HEK293 (cell line): ENCODE measurements around the gene SKI.

ENCODE experiments used
- CTCF ChIP-seq: fragments of 450-650 bp; formaldehyde crosslinking; IDR thresholded peaks from 2 replicates; pipeline ENCODE4 v1.5.1; 2016; ENCODE audit warnings: missing biosample characterization, missing genetic modification characterization
- SP2 ChIP-seq: fragments of 450-650 bp; formaldehyde crosslinking; IDR thresholded peaks from 2 replicates; pipeline ENCODE4 v1.5.1; 2016; ENCODE audit warnings: missing biosample characterization, missing genetic modification characterization
- SP7 ChIP-seq: fragments of 450-650 bp; formaldehyde crosslinking; IDR thresholded peaks from 2 replicates; pipeline ENCODE4 v1.5.1; 2016; ENCODE audit warnings: missing biosample characterization, missing genetic modification characterization
- TCF7L2 ChIP-seq: IDR thresholded peaks from 2 replicates; pipeline ENCODE4 v1.6.1; 2011; ENCODE audit warnings: low read depth, mild to moderate bottlenecking, inconsistent platforms, low read length, moderate library complexity, borderline replicate concordance
- ZNF121 ChIP-seq: fragments of 450-650 bp; formaldehyde crosslinking; IDR thresholded peaks from 2 replicates; pipeline ENCODE4 v1.5.1; 2016; ENCODE audit warnings: missing biosample characterization, missing genetic modification characterization
- ZNF184 ChIP-seq: fragments of 450-650 bp; IDR thresholded peaks from 2 replicates; pipeline ENCODE4 v1.5.1; 2018; ENCODE audit warnings: missing biosample characterization, mild to moderate bottlenecking, missing genetic modification characterization
- ZNF24 ChIP-seq: fragments of 450-650 bp; formaldehyde crosslinking; IDR thresholded peaks from 2 replicates; pipeline ENCODE4 v1.5.1; 2016; ENCODE audit warnings: missing biosample characterization, missing genetic modification characterization
- ZNF302 ChIP-seq: fragments of 450-650 bp; formaldehyde crosslinking; IDR thresholded peaks from 2 replicates; pipeline ENCODE4 v1.5.1; 2016; ENCODE audit warnings: missing biosample characterization, missing genetic modification characterization, low read depth
- ZNF510 ChIP-seq: fragments of 450-650 bp; formaldehyde crosslinking; IDR thresholded peaks from 2 replicates; pipeline ENCODE4 v1.5.1; 2018; ENCODE audit warnings: mild to moderate bottlenecking, missing genetic modification characterization, missing biosample characterization; ENCODE audit not compliant: insufficient replicate concordance
- ZNF692 ChIP-seq: fragments of 450-650 bp; formaldehyde crosslinking; IDR thresholded peaks from 2 replicates; pipeline ENCODE4 v1.5.1; 2016; ENCODE audit warnings: missing biosample characterization, missing genetic modification characterization
- ZNF768 ChIP-seq: fragments of 450-650 bp; formaldehyde crosslinking; IDR thresholded peaks from 2 replicates; pipeline ENCODE4 v1.5.1; 2018; ENCODE audit warnings: missing biosample characterization, mild to moderate bottlenecking, missing genetic modification characterization

- no peak for TF ChIP-seq CTCF (tag by site-specific recombination)
- TF ChIP-seq ZNF692 (tag by site-specific recombination) = no peak
- TF ChIP-seq SP2 = no peak
- TF ChIP-seq ZNF302 (tag by site-specific recombination) = no peak
- TF ChIP-seq ZNF184 = no peak
- no peak for TF ChIP-seq ZNF24
- TF ChIP-seq TCF7L2 = no peak
- TF ChIP-seq SP7 (tag by site-specific recombination) = no peak
- no peak for TF ChIP-seq ZNF121 (tag by site-specific recombination)
- TF ChIP-seq ZNF510 (tag by site-specific recombination) = no peak
- no peak for TF ChIP-seq ZNF768 (tag by site-specific recombination)
Measured at GRCh38 chr1:2316451-2316961, 88.4 kb downstream of the SKI start.
